H9 (cell line): ENCODE measurements around the gene MCRIP2. TPM values are rescaled to one million over a fixed set of nuclear protein-coding genes. Genes with fewer than 3 reads are reported as not detected.

ENCODE experiments used
- DNase-seq: peaks from one replicate; pipeline ENCODE4 v3.0.0-alpha.2; 2017
- H2AFZ ChIP-seq: one replicate; pipeline ENCODE4 v1.6.1; 2013; ENCODE audit warnings: mild to moderate bottlenecking, low read length, control low read depth, moderate library complexity
- H2AK5ac ChIP-seq: 2 replicates; pipeline ENCODE4 v1.6.1; 2013; ENCODE audit warnings: low read length, control low read depth, mixed read lengths; ENCODE audit not compliant: insufficient read length
- H2BK120ac ChIP-seq: one replicate; pipeline ENCODE4 v1.6.1; 2013; ENCODE audit warnings: low read depth, mild to moderate bottlenecking, low read length, control low read depth, inconsistent platforms; ENCODE audit not compliant: poor library complexity, severe bottlenecking
- H2BK12ac ChIP-seq: 2 replicates; pipeline ENCODE4 v1.6.1; 2013; ENCODE audit warnings: low read length, control low read depth, mixed read lengths, low read depth; ENCODE audit not compliant: insufficient read length
- H2BK15ac ChIP-seq: 2 replicates; pipeline ENCODE4 v1.6.1; 2013; ENCODE audit warnings: low read depth, low read length, control low read depth
- H2BK20ac ChIP-seq: one replicate; pipeline ENCODE4 v1.6.1; 2013; ENCODE audit warnings: low read depth, mild to moderate bottlenecking, low read length, control low read depth, inconsistent platforms; ENCODE audit not compliant: poor library complexity, severe bottlenecking
- H2BK5ac ChIP-seq: 2 replicates; pipeline ENCODE4 v1.6.1; 2013; ENCODE audit warnings: low read length, control low read depth, mixed read lengths; ENCODE audit not compliant: insufficient read length
- H3K14ac ChIP-seq: 2 replicates; pipeline ENCODE4 v1.6.1; 2013; ENCODE audit warnings: low read length, control low read depth; ENCODE audit not compliant: insufficient read depth
- H3K18ac ChIP-seq: 2 replicates; pipeline ENCODE4 v1.6.1; 2013; ENCODE audit warnings: low read depth, mild to moderate bottlenecking, mixed read lengths, low read length, control low read depth; ENCODE audit not compliant: insufficient read length
- H3K23ac ChIP-seq: 2 replicates; pipeline ENCODE4 v1.6.1; 2013; ENCODE audit warnings: low read length, control low read depth, mixed read lengths, low read depth; ENCODE audit not compliant: insufficient read length
- H3K23me2 ChIP-seq: 2 replicates; pipeline ENCODE4 v1.6.1; 2013; ENCODE audit warnings: low read depth, mild to moderate bottlenecking, mixed read lengths, low read length, control low read depth; ENCODE audit not compliant: insufficient read length, poor library complexity, severe bottlenecking
- H3K27ac ChIP-seq: 2 replicates; pipeline ENCODE4 v1.5.1; 2013; ENCODE audit warnings: low read length, control low read depth, mixed read lengths, low read depth; ENCODE audit not compliant: insufficient read length
- H3K27me3 ChIP-seq: 2 replicates; pipeline ENCODE4 v1.6.1; 2013; ENCODE audit warnings: low read length, control low read depth, inconsistent platforms; ENCODE audit not compliant: insufficient read depth
- H3K4ac ChIP-seq: 2 replicates; pipeline ENCODE4 v1.6.1; 2013; ENCODE audit warnings: low read depth, mild to moderate bottlenecking, control low read depth, inconsistent platforms, low read length, moderate library complexity
- H3K4me1 ChIP-seq: 2 replicates; pipeline ENCODE4 v1.6.1; 2013; ENCODE audit warnings: low read length, control low read depth, inconsistent platforms; ENCODE audit not compliant: insufficient read depth
- H3K4me2 ChIP-seq: 2 replicates; pipeline ENCODE4 v1.6.1; 2013; ENCODE audit warnings: low read length, control low read depth, mixed read lengths; ENCODE audit not compliant: insufficient read length, insufficient read depth
- H3K56ac ChIP-seq: 2 replicates; pipeline ENCODE4 v1.6.1; 2013; ENCODE audit warnings: low read depth, mild to moderate bottlenecking, mixed read lengths, low read length, control low read depth; ENCODE audit not compliant: insufficient read length
- H3K79me1 ChIP-seq: 2 replicates; pipeline ENCODE4 v1.6.1; 2013; ENCODE audit warnings: low read depth, mild to moderate bottlenecking, moderate library complexity, low read length, control low read depth, inconsistent platforms; ENCODE audit not compliant: insufficient read depth, poor library complexity, severe bottlenecking
- H3K79me2 ChIP-seq: 2 replicates; pipeline ENCODE4 v1.6.1; 2013; ENCODE audit warnings: low read length, control low read depth, inconsistent platforms; ENCODE audit not compliant: insufficient read depth
- H3K9ac ChIP-seq: 2 replicates; pipeline ENCODE4 v1.6.1; 2013; ENCODE audit warnings: low read length, control low read depth, mixed read lengths; ENCODE audit not compliant: insufficient read length; ENCODE audit errors: extremely low read depth
- H3K9me3 ChIP-seq: one replicate; pipeline ENCODE4 v1.6.1; 2013; ENCODE audit warnings: low read depth, low read length, inconsistent platforms; ENCODE audit not compliant: control insufficient read depth
- H3T11ph ChIP-seq: one replicate; pipeline ENCODE4 v1.6.1; 2013; ENCODE audit warnings: mild to moderate bottlenecking, low read length, control low read depth, inconsistent platforms
- H4K20me1 ChIP-seq: one replicate; pipeline ENCODE4 v1.6.1; 2013; ENCODE audit not compliant: control insufficient read depth, insufficient read length, insufficient read depth
- H4K5ac ChIP-seq: 2 replicates; pipeline ENCODE4 v1.6.1; 2013; ENCODE audit warnings: low read depth, mild to moderate bottlenecking, mixed read lengths, low read length, control low read depth; ENCODE audit not compliant: insufficient read length
- H4K8ac ChIP-seq: replicated peaks from 2 replicates; pipeline ENCODE4 v1.6.1; 2013; ENCODE audit warnings: low read length, control low read depth, mixed read lengths, low read depth; ENCODE audit not compliant: insufficient read length
- H4K91ac ChIP-seq: 2 replicates; pipeline ENCODE4 v1.6.1; 2013; ENCODE audit warnings: low read depth, mild to moderate bottlenecking, moderate library complexity, mixed read lengths, low read length, control low read depth; ENCODE audit not compliant: insufficient read length
- H3K27ac Mint-ChIP-seq, 3 experiments: 2 replicates in 2 of 3; 3 replicates in 1 of 3; pipeline ENCODE4 v1.8.0; 2020 to 2021; ENCODE audit warnings: mixed read lengths in 3 of 3, mild to moderate bottlenecking in 1 of 3, moderate library complexity in 1 of 3
- H3K27me3 Mint-ChIP-seq: 2 replicates; pipeline ENCODE4 v1.8.0; 2021; ENCODE audit warnings: low read depth, mild to moderate bottlenecking, moderate library complexity, mixed read lengths
- H3K36me3 Mint-ChIP-seq, 3 experiments: 2 replicates in 2 of 3; 3 replicates in 1 of 3; pipeline ENCODE4 v1.8.0; 2020 to 2021; ENCODE audit warnings: low read depth in 3 of 3, mixed read lengths in 3 of 3; ENCODE audit not compliant: insufficient read depth in 1 of 3
- H3K4me1 Mint-ChIP-seq, 2 experiments: 2 replicates each; pipeline ENCODE4 v1.8.0; 2020; ENCODE audit warnings: mixed read lengths in 2 of 2
- H3K4me3 Mint-ChIP-seq, 2 experiments: 2 replicates in 1 of 2; 3 replicates in 1 of 2; pipeline ENCODE4 v1.8.0; 2020 to 2021; ENCODE audit warnings: mild to moderate bottlenecking in 2 of 2, mixed read lengths in 2 of 2, moderate library complexity in 1 of 2
- H3K9me3 Mint-ChIP-seq, 2 experiments: 2 replicates in 1 of 2; 3 replicates in 1 of 2; pipeline ENCODE4 v1.8.0; 2020; ENCODE audit warnings: mild to moderate bottlenecking in 2 of 2, mixed read lengths in 2 of 2, moderate library complexity in 1 of 2
- CTCF ChIP-seq: fragments of 200-600 bp; sonication (generic); conservative IDR thresholded peaks from 3 replicates; pipeline ENCODE4 v1.8.0; 2021; ENCODE audit warnings: antibody characterized with exemption, mild to moderate bottlenecking
- WGBS: extraction: QIAGEN DNeasy Blood & Tissue Kit; methylation state at CpG from one replicate; pipeline ENCODE4 v1.1.7; 2013; ENCODE audit warnings: missing lambda C conversion rate, low lambda C conversion rate, mixed read lengths; ENCODE audit not compliant: insufficient read length; ENCODE audit errors: extremely low coverage; 5-methylcytosine and 5-hydroxymethylcytosine counted together
- total RNA-seq: library from RNA; stranded (reverse); gene quantifications from 2 replicates; pipeline ENCODE4 v1.2.1, GENCODE V29; 2021

The MCRIP2 gene
- total RNA-seq, 1 experiment from 2014 or later, result 52.5 TPM

DNA sequence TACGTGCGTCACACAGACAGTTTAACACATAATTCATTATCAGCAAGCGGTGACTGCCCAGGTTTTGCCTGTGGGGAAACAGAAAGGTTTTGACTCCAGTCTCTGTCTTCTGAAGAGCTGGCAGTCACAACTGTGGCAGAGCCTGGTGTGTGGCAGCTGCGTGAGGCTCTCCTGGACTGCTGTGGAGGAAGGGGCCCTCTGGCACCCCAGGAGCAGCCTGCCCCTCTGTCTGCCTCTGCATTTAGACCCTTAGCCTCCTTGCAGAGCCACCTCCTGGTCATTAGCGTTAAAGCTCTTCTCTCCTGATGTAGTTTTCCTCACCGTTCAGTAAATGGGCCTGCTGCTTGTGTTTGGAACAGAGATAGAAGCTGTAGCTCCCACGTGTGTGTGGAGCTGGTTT lies 40.8 kb upstream of the MCRIP2 start:
- Histone ChIP-seq H3K18ac (no peak overlapping the region), H3T11ph (no peak overlapping the region), H2BK12ac (no peak overlapping the region), H4K91ac (no peak overlapping the region), H3K27ac (no peak overlapping the region), H2BK20ac (no peak overlapping the region), H4K20me1 (no peaks in the 10 kb centered on the region), H2BK15ac (no peak overlapping the region), H3K79me1 (no peaks in the 10 kb centered on the region), H3K14ac (no peak overlapping the region), H2AFZ (no peak overlapping the region), H3K56ac (no peak overlapping the region), H4K8ac (no peak overlapping the region), H3K9ac (no peak overlapping the region), H2BK5ac (no peak overlapping the region), H3K4me1 (no peaks in the 10 kb centered on the region), H2AK5ac (no peak overlapping the region), H3K23me2 (no peaks in the 10 kb centered on the region), H3K79me2 (no peaks in the 10 kb centered on the region), H3K9me3 (no peaks in the 10 kb centered on the region), H3K4ac (no peak overlapping the region), H4K5ac (no peak overlapping the region), H3K23ac (no peak overlapping the region), H3K4me2 (no peak overlapping the region), H2BK120ac (no peak overlapping the region), H3K27me3 (no peaks in the 10 kb centered on the region)
- Mint-ChIP-seq H3K27me3 (peaks cover 15% of the 10 kb centered on the region), H3K4me1 (no peaks in the 10 kb centered on the region), H3K9me3 (peaks cover 13 to 18% of the 10 kb centered on the region in 2 experiments), H3K36me3 (peaks cover 21 to 38% (median 32%) of the 10 kb centered on the region in 3 experiments), H3K27ac (no peak overlapping the region), H3K4me3 (no peak overlapping the region)
- no CpG with 5 or more reads among the region's 7 CpGs for WGBS
- TF ChIP-seq CTCF, result peak; percentile 63
- DNase-seq, result no peak
